Measurements from ENCODE around the gene MINK1. TPM values are rescaled to one million over a fixed set of nuclear protein-coding genes. Genes with fewer than 3 reads are reported as not detected.
"Not testable (repeated sequence)": the region's sequence is repeated elsewhere in the genome, so short reads cannot be mapped to it uniquely, and the experiment has no call there.

MINK1 gene
- polyA plus RNA-seq, 10 donors: 24.8 to 47.0 (median 30.4) TPM

- DNase-seq: not testable (repeated sequence)
Observed at GRCh38 chr17:4869058-4869998, 36.2 kb downstream of the MINK1 start.

GRCh38 chr17:4870855-4871254, 37.7 kb downstream of the MINK1 start:
- no peak for DNase-seq

GRCh38 chr17:4872786-4873185, 39.6 kb downstream of the MINK1 start:
- DNase-seq: no peak

GRCh38 chr17:4877089-4877488, 43.9 kb downstream of the MINK1 start:
- no peak for DNase-seq

GRCh38 chr17:4879601-4880000, 46.5 kb downstream of the MINK1 start:
- DNase-seq: no peak

GRCh38 chr17:4880857-4881256, 47.7 kb downstream of the MINK1 start:
- DNase-seq: no peak

GRCh38 chr17:4881761-4882555, 48.8 kb downstream of the MINK1 start:
- no peak for DNase-seq

- DNase-seq: no peak
Observed at GRCh38 chr17:4884489-4884888, 51.3 kb downstream of the MINK1 start.

GRCh38 chr17:4886830-4887229, 53.7 kb downstream of the MINK1 start:
- DNase-seq: no peak

- DNase-seq: no peak
Observed at GRCh38 chr17:4887581-4887980, 54.4 kb downstream of the MINK1 start.

- no peak for DNase-seq
Observed at GRCh38 chr17:4891411-4892410, 58.6 kb downstream of the MINK1 start.

GRCh38 chr17:4892499-4893221, 59.5 kb downstream of the MINK1 start:
- DNase-seq: no peak

- DNase-seq: no peak
Observed at GRCh38 chr17:4893272-4893671, 60.1 kb downstream of the MINK1 start.

GRCh38 chr17:4893721-4894560, 60.8 kb downstream of the MINK1 start:
- DNase-seq: no peak

- DNase-seq: no peak
Observed at GRCh38 chr17:4895121-4895520, 62.0 kb downstream of the MINK1 start.

- no peak for DNase-seq
Observed at GRCh38 chr17:4895657-4896331, 62.7 kb downstream of the MINK1 start.

GRCh38 chr17:4896332-4897197, 63.4 kb downstream of the MINK1 start:
- DNase-seq: no peak

GRCh38 chr17:4897198-4897687, 64.1 kb downstream of the MINK1 start:
- DNase-seq: no peak
